DOHH2 (cell line): ENCODE results near the gene CREB5.

Experiments used
- CTCF ChIP-seq: fragments of 200-600 bp; sonication (generic); IDR thresholded peaks from one replicate; pipeline ENCODE4 v1.5.1; 2014; ENCODE audit warnings: antibody characterized with exemption, mild to moderate bottlenecking, low read depth, low read length; ENCODE audit not compliant: poor library complexity, severe bottlenecking
- EZH2phosphoT487 ChIP-seq: fragments of 200-600 bp; sonication (generic); IDR thresholded peaks from 2 replicates; pipeline ENCODE4 v1.6.1; 2017; ENCODE audit warnings: borderline replicate concordance, mild to moderate bottlenecking, antibody characterized with exemption, low read length, moderate library complexity, mixed read lengths

DNA sequence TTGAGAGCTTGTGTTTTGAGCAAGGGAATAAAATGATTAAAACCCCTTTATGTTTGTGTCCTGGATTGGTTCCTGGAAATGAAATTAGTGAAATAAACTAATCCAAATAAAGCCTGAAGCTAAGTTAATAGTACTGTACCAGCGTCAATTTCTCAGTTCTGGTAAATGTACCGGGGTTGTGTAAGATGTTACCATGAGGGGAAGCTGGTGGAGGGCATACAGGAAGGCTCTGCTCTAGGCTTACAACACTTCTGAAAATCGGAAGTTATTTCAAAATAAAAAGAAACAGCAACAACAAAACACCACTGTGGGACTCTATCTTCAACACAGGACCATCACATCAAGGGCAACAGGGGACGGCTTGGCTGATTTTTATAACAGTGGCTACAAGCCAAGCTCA lies 257.0 kb downstream of the CREB5 start:
- TF ChIP-seq CTCF (no peak), EZH2phosphoT487 (no peak)
